Prostate gland (tissue), 2 donors: Measurements from ENCODE around the gene PRKAG2. TPM values are rescaled to one million over a fixed set of nuclear protein-coding genes. Genes with fewer than 3 reads are reported as not detected.

Experiments
- DNase-seq: peaks from one replicate; pipeline ENCODE4 v3.0.0-alpha.2; 2019; ENCODE audit warnings: low spot score
- H3K27ac ChIP-seq, 2 donors: fragments of 200-600 bp; sonication (generic); 2 replicates each; pipeline ENCODE4 v1.5.1; 2017 to 2019
- H3K27me3 ChIP-seq: fragments of 200-600 bp; sonication (generic); replicated peaks from 2 replicates; pipeline ENCODE4 v1.5.1; 2019; ENCODE audit not compliant: insufficient read depth
- H3K36me3 ChIP-seq, 2 donors: fragments of 200-600 bp; sonication (generic); 1 replicate in 1 of 2; 2 replicates in 1 of 2; pipeline versions ENCODE4 v1.5.1 to v1.8.1; 2017 to 2019
- H3K4me1 ChIP-seq: fragments of 200-600 bp; sonication (generic); replicated peaks from 2 replicates; pipeline ENCODE4 v1.5.1; 2019
- H3K4me3 ChIP-seq, 2 donors: fragments of 200-600 bp; sonication (generic); 2 replicates each; pipeline ENCODE4 v1.5.1; 2017 to 2019
- H3K9me3 ChIP-seq: fragments of 200-600 bp; sonication (generic); 2 replicates; pipeline ENCODE4 v1.5.1; 2017
- CTCF ChIP-seq, 4 experiments: fragments of 200-600 bp in 2 of 4; fragments of 450-650 bp in 2 of 4; sonication (generic) in 2 of 4; IDR thresholded peaks; 1 replicate in 3 of 4; 2 replicates in 1 of 4; pipeline ENCODE4 v1.5.1; 2016 to 2019; ENCODE audit warnings: antibody characterized with exemption in 4 of 4, mild to moderate bottlenecking in 2 of 4, moderate library complexity in 2 of 4
- POLR2A ChIP-seq: fragments of 450-650 bp; IDR thresholded peaks from one replicate; pipeline ENCODE4 v1.6.1; 2016; ENCODE audit warnings: antibody characterized with exemption, mild to moderate bottlenecking
- POLR2AphosphoS5 ChIP-seq: sonication (generic); formaldehyde crosslinking; IDR thresholded peaks from one replicate; pipeline ENCODE4 v1.6.1; 2017; ENCODE audit warnings: antibody characterized with exemption
- WGBS: methylation state at CpG from one replicate; pipeline ENCODE4 v1.1.5; 2018; 5-methylcytosine and 5-hydroxymethylcytosine counted together
- intact Hi-C: fragments of 100-400 bp; cut with DNase I; formaldehyde crosslinking; loops from one replicate; pipeline ENCODE4 v1.14.2; 2022
- total RNA-seq, 2 donors: library from RNA; depleted of rRNA; stranded (reverse); fragments of >200 nt; gene quantifications; one replicate each; pipeline ENCODE4 v1.1.0, GENCODE V29; 2016

The PRKAG2 gene
- total RNA-seq, 2 donors from 2014 or later = 31.6 to 38.1 TPM

GRCh38 chr7:151776446-151776845 lies 100.5 kb downstream of the PRKAG2 start:
- H3K27me3 ChIP-seq = no peaks in the 10 kb centered on the region
- TF ChIP-seq POLR2A (no peak), CTCF (IDR thresholded peaks at IDR 0.05) (no peak), POLR2AphosphoS5 (no peak)
- H3K4me1 ChIP-seq = peaks cover 3% of the 10 kb centered on the region
- intact Hi-C loops = no loop called here
- H3K36me3 ChIP-seq = no peaks in the 10 kb centered on the region
- H3K9me3 ChIP-seq = no peaks in the 10 kb centered on the region
- DNase-seq = no peak
- H3K27ac ChIP-seq = no peak overlapping the region
- H3K4me3 ChIP-seq = no peak overlapping the region
- 85% methylated on average over 5 of the region's 8 CpGs for WGBS

- TF ChIP-seq POLR2A = no peak
- TF ChIP-seq CTCF (IDR thresholded peaks at IDR 0.05) = no peak
- no peak for TF ChIP-seq POLR2AphosphoS5
- Histone ChIP-seq H3K4me3 (no peak overlapping the region), H3K9me3 (no peaks in the 10 kb centered on the region), H3K36me3 (no peaks in the 10 kb centered on the region), H3K27me3 (no peaks in the 10 kb centered on the region), H3K27ac (no peak overlapping the region), H3K4me1 (peaks cover 3% of the 10 kb centered on the region)
- WGBS = 82% methylated on average over 14 of the region's 14 CpGs
- DNase-seq = no peak
- intact Hi-C loops = no loop called here
Measured at GRCh38 chr7:151775547-151776443, 101.1 kb downstream of the PRKAG2 start.

GRCh38 chr7:151774951-151775350 lies 102.0 kb downstream of the PRKAG2 start:
- Histone ChIP-seq H3K4me3 (no peak overlapping the region), H3K4me1 (no peaks in the 10 kb centered on the region), H3K27me3 (no peaks in the 10 kb centered on the region), H3K9me3 (no peaks in the 10 kb centered on the region), H3K27ac (no peak overlapping the region), H3K36me3 (no peaks in the 10 kb centered on the region)
- intact Hi-C loops = no loop called here
- DNase-seq = no peak
- 98% methylated on average over 8 of the region's 8 CpGs for WGBS
- no peak for TF ChIP-seq POLR2AphosphoS5
- TF ChIP-seq CTCF (IDR thresholded peaks at IDR 0.05) = no peak
- no peak for TF ChIP-seq POLR2A

GRCh38 chr7:151773797-151774196 lies 103.1 kb downstream of the PRKAG2 start:
- no peak for DNase-seq
- no peaks in the 10 kb centered on the region for H3K27me3 ChIP-seq
- no peaks in the 10 kb centered on the region for H3K4me1 ChIP-seq
- 80% methylated on average over 9 of the region's 9 CpGs for WGBS
- no peaks in the 10 kb centered on the region for H3K9me3 ChIP-seq
- no peak overlapping the region for H3K27ac ChIP-seq
- no peak for TF ChIP-seq CTCF (IDR thresholded peaks at IDR 0.05)
- no peak for TF ChIP-seq POLR2A
- TF ChIP-seq POLR2AphosphoS5 = no peak
- H3K4me3 ChIP-seq = no peak overlapping the region
- intact Hi-C loops = no loop called here
- no peaks in the 10 kb centered on the region for H3K36me3 ChIP-seq

GRCh38 chr7:151770232-151770631 lies 106.7 kb downstream of the PRKAG2 start:
- DNase-seq = no peak
- Histone ChIP-seq H3K27ac (no peak overlapping the region), H3K9me3 (no peaks in the 10 kb centered on the region), H3K4me1 (no peaks in the 10 kb centered on the region), H3K36me3 (no peaks in the 10 kb centered on the region), H3K27me3 (no peaks in the 10 kb centered on the region), H3K4me3 (no peak overlapping the region)
- intact Hi-C loops = no loop called here
- 98% methylated on average over 4 of the region's 4 CpGs for WGBS
- TF ChIP-seq POLR2AphosphoS5 (no peak), CTCF (IDR thresholded peaks at IDR 0.05) (no peak), POLR2A (no peak)
